GM19468 (cell line): Measurements from ENCODE around the gene CHRNA7.

Experiments
- ATAC-seq: cut with Tn5 transposase; IDR thresholded peaks from one replicate; pipeline ENCODE4 v1.9.1; 2021; ENCODE audit warnings: mild to moderate bottlenecking, moderate library complexity, moderate number of reproducible peaks; ENCODE audit not compliant: unreplicated experiment; ENCODE audit errors: extremely low read depth

The CHRNA7 gene

GRCh38 chr15:32029862-32030781 is at the start of gene CHRNA7:
Gene CHRNA7 (plus strand): TSS chr15:32030515. CDS start chr15:32030595, 80 bp downstream.
- no peak for ATAC-seq

- no peak for ATAC-seq
Observed at GRCh38 chr15:31985607-31986006, 44.7 kb upstream of the CHRNA7 start.

GRCh38 chr15:31993062-31993461 is 37.3 kb upstream of the CHRNA7 start:
- ATAC-seq = no peak

GRCh38 chr15:31997711-31998110 is 32.6 kb upstream of the CHRNA7 start:
- no peak for ATAC-seq

GRCh38 chr15:32003558-32003957 is 26.8 kb upstream of the CHRNA7 start:
- no peak for ATAC-seq

GRCh38 chr15:32004249-32004648 is 26.1 kb upstream of the CHRNA7 start:
- no peak for ATAC-seq

GRCh38 chr15:32007355-32007960 is 22.9 kb upstream of the CHRNA7 start:
- ATAC-seq = no peak

GRCh38 chr15:32014953-32015352 is 15.4 kb upstream of the CHRNA7 start:
- ATAC-seq = no peak

GRCh38 chr15:32020156-32020555 is 10.2 kb upstream of the CHRNA7 start:
- ATAC-seq = no peak

GRCh38 chr15:32028921-32029320 is 1.4 kb upstream of the CHRNA7 start:
- no peak for ATAC-seq

- no peak for ATAC-seq
Observed at GRCh38 chr15:32029409-32029861, 880 bp upstream of the CHRNA7 start.

- ATAC-seq = no peak
Observed at GRCh38 chr15:32030795-32031194, 480 bp downstream of the CHRNA7 start.

- no peak for ATAC-seq
Observed at GRCh38 chr15:32033186-32033890, 3.0 kb downstream of the CHRNA7 start.

- ATAC-seq = no peak
Observed at GRCh38 chr15:32034106-32034505, 3.8 kb downstream of the CHRNA7 start.

- ATAC-seq = no peak
Observed at GRCh38 chr15:32035285-32035684, 5.0 kb downstream of the CHRNA7 start.

GRCh38 chr15:32036971-32037370 is 6.7 kb downstream of the CHRNA7 start:
- ATAC-seq = no peak

- no peak for ATAC-seq
Observed at GRCh38 chr15:32041294-32041693, 11.0 kb downstream of the CHRNA7 start.

GRCh38 chr15:32042269-32042972 is 12.1 kb downstream of the CHRNA7 start:
- no peak for ATAC-seq

GRCh38 chr15:32053719-32054118 is 23.4 kb downstream of the CHRNA7 start:
- no peak for ATAC-seq

GRCh38 chr15:32057876-32058425 is 27.6 kb downstream of the CHRNA7 start:
- ATAC-seq = no peak
